ENCODE data around the gene AMT.

AMT gene

DNA sequence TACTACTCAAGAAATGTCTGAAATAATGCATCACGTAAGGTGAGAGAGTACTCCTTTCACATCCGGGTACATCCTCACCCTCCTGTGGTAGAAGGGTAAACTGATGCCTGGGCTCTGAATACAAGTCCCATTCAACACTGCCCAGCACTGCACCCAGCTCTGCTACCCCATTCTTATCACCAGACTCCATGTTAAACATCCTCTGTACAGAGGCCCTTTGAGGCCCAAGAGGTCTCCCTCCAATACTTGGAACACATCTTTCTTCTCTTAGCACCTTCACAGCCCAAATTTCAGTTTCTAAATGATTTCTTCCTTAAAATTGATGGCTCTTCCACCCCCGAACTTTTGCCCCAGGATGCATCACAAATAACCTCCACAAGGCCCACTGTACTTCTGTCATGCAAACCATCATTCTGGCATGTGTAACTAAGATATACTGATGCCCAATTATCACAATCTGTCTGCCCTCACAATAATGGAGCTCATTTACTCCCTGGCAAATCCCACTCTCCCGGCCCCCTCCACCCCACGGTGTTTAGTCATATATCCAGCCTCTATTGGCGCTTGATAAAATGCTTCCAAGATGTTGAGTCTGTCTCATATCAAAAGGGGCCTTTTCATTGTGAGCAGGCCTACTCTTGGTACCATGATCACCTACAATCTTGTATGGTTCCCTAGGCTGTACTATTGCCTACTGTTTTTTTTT, 51.5 kb downstream of the AMT start:
- no peak overlapping the region for H3K27ac ChIP-seq (ENCODE audit: low read depth in 2 of 2, low read length in 2 of 2)

More for the DNA sequence above, 51.5 kb downstream of the AMT start:
- Histone ChIP-seq H3K9me3 (ENCODE audit: control insufficient read depth in 2 of 2, low read length in 2 of 2) (no peaks in the 10 kb centered on the region), H3K27me3 (ENCODE audit: control insufficient read depth in 2 of 2, insufficient read depth in 2 of 2, low read length in 2 of 2) (no peaks in the 10 kb centered on the region), H3K4me3 (ENCODE audit: low read length in 2 of 2) (no peak overlapping the region), H3K36me3 (ENCODE audit: control insufficient read depth in 2 of 2, insufficient read depth in 2 of 2, low read length in 2 of 2) (peaks cover 48 to 64% of the 10 kb centered on the region in 2 donors), H3K4me1 (ENCODE audit: control insufficient read depth in 2 of 2, insufficient read depth in 2 of 2, low read length in 2 of 2) (no peaks in the 10 kb centered on the region), H3K9ac (ENCODE audit: low read depth in 1 of 2, low read length in 2 of 2) (no peak overlapping the region)
